GM21526 (cell line): ENCODE measurements around the gene OR11L1.

Experiments
- ATAC-seq: cut with Tn5 transposase; IDR thresholded peaks from one replicate; pipeline ENCODE4 v1.9.1; 2021; ENCODE audit warnings: moderate library complexity; ENCODE audit not compliant: unreplicated experiment, low FRiP score

OR11L1 gene

GRCh38 chr1:247822060-247822459 lies 19.6 kb downstream of the OR11L1 start:
- ATAC-seq, result no peak

GRCh38 chr1:247812637-247813036 lies 29.1 kb downstream of the OR11L1 start:
- ATAC-seq, result no peak

GRCh38 chr1:247797518-247797917 lies 44.2 kb downstream of the OR11L1 start:
- no peak for ATAC-seq
